Left renal cortex interstitium (tissue), 4 donors: ENCODE results near the gene HNRNPM. TPM values are rescaled to one million over a fixed set of nuclear protein-coding genes. Genes with fewer than 3 reads are reported as not detected.

Experiments used
- DNase-seq, 4 donors: peaks; one replicate each; pipeline ENCODE4 v3.0.0-alpha.2; 2013; ENCODE audit warnings: low read depth in 4 of 4, low spot score in 2 of 4, missing footprints in 1 of 4
- polyA plus RNA-seq, 4 donors: library from polyadenylated mRNA; unstranded; fragments of 120-200 nt; gene quantifications; one replicate each; pipeline ENCODE4 v1.2.1, GENCODE V29; 2013; ENCODE audit not compliant: insufficient read length in 4 of 4

Gene HNRNPM
- polyA plus RNA-seq, 4 donors, result 354 to 431 (median 393) TPM

- no peak for DNase-seq
Measured at GRCh38 chr19:8457209-8457608, 12.4 kb downstream of the HNRNPM start.

GRCh38 chr19:8457827-8458226 lies 13.1 kb downstream of the HNRNPM start:
- no peak for DNase-seq

DNA sequence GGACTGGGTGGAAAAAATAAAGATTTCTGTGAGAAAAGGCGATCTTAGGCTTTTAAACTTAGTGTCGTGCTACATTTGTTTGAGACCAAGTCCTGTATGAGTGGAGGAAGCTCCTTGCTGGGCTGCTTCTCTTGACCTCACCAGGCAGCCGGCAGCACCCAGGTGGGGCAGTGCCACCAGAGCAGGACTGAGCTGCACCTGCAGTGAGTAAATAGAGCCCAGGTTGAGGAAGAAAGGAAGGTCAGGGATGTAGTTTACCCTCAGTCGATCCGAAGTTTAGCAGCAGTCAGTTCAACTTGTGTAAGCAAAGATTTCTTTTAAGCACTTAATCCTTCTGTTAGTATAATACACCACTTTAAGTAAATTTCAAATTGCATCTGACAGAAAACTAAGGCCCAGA lies 13.6 kb downstream of the HNRNPM start:
- DNase-seq, result no peak

GRCh38 chr19:8459095-8459494 lies 14.3 kb downstream of the HNRNPM start:
- DNase-seq, result no peak

DNA sequence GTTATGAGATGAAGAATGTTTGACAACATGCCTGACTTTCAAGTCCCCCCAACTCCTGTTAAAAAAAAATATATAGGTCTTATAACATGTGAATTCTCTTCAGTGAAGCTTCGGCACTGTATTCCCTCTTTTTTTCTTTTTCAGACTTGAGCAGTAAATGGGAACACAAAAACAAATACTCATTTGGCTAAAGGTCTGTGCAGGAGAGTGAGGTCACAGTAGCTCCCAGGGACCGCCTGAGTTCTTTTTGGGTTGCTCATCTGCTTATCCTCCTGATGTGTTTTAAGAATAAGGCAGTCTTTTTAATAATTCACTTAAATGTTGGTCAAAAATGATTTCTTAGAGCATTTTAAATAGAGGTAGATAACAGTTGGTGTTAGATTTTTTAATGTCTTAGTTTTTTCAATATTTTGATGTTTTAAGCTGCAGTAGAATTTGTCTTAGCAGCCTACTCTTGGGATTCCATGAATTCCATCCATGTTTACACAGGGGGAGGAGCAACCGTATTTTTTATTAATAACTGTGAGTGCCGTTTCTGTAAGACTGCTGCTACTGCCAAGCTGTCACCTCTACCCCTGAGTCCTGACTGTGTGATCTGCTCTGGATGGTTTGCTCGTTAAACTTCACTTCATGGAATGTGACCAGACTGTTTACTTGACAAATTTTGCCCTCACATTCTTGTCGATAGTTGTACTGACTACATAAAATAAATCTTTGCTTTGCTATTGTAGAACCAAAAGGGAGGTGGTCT lies 14.9 kb downstream of the HNRNPM start:
- DNase-seq, result no peak

DNA sequence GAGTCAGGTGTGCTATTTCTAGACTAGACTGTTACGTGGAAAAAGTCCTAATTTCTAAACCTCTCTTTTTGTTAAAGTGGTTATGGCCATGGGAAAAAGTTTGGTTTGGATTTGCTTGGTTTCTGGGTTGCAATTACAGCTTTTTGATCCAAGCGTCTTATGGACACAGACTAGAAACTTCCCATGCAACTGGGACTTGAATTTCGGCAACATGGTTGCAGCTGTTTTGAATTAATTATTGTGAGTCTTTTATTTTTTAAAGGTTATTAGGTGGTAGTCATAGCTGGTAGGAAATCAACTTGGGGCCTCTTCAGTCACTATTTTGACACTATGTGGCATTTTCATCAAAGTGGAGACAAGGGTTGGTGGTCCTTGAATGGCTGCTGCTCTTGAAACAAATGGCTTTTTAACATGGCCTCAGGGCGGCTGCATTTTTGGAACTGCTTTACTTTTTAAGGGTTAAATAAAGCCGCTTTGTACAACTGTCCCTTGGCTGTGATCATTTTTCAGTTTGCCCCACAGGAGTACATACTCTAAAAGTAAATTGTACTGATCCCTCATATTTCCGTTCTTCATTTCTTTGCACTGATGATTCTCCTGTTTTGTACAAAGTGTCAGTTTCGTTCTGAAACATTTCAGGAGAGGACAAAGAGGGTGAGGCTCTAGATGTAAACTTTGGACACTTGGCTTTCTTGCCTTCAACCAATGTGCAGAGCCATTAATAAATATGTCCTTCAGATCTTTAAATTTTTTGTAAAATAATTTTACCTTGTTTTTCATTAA lies 15.9 kb downstream of the HNRNPM start:
- no peak for DNase-seq

DNA sequence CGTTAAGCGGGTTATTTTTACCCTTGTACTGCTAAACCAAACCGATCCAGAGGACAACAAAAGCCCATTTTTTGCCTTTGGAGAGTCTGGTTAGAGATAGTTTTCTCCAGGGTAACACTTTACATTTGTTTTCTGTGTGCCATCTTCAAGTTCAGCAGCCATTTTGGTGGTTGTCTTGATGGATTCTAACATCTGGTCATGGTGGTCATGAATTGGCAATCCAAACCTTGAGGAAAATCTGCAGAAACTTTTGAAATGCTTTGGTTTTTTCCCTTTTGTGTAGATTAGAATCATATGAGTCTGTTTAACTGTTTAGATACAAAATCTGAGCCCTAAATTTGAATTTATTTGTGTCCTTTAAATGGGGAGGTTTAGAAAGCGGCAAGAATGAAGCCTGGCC lies 16.6 kb downstream of the HNRNPM start:
- no peak for DNase-seq

GRCh38 chr19:8461891-8462290 lies 17.1 kb downstream of the HNRNPM start:
- no peak for DNase-seq

- no peak for DNase-seq
Measured at GRCh38 chr19:8462571-8462970, 17.8 kb downstream of the HNRNPM start.

GRCh38 chr19:8463365-8463764 lies 18.6 kb downstream of the HNRNPM start:
- no peak for DNase-seq

- DNase-seq, result no peak
Measured at GRCh38 chr19:8466018-8466417, 21.2 kb downstream of the HNRNPM start.

GRCh38 chr19:8468124-8468523 lies 23.3 kb downstream of the HNRNPM start:
- no peak for DNase-seq

GRCh38 chr19:8468761-8469373 lies 24.1 kb downstream of the HNRNPM start:
- no peak for DNase-seq

DNA sequence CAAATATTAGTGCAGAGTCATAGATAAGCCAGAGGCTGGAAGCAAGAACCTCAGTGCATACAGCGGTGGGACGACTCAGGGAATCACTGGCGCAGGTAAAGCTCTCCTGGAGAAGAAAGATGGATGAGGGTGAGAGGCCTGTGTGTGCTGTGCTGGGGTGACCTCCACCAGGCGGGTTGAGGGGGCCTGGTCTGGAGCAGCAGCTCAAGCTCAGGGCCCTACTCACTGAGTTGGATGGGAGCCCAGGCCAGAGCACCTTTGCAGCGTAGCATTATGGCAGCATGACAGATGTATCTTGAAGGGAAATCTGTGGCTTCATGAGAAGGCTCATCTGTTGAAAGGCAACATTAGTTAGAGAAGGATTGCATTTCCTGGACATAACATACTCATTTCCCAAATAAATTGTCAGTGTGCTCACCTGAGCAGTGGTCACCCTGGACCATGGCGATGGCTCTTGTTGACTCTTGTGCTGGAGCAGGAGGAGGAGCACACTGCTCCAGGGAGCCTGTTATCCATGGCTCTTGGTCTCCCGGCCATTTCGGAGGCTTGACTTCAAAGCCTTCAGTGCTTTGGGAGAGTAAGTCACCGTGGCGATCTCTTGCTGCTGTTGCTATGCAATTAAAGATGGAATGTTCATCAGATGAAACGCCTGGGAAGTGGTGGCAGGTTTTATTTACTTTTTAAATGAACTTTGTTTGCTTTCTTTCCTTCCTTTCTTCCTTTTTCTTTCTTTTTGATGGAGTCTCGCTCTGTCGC lies 25.0 kb downstream of the HNRNPM start:
- DNase-seq, result no peak

DNA sequence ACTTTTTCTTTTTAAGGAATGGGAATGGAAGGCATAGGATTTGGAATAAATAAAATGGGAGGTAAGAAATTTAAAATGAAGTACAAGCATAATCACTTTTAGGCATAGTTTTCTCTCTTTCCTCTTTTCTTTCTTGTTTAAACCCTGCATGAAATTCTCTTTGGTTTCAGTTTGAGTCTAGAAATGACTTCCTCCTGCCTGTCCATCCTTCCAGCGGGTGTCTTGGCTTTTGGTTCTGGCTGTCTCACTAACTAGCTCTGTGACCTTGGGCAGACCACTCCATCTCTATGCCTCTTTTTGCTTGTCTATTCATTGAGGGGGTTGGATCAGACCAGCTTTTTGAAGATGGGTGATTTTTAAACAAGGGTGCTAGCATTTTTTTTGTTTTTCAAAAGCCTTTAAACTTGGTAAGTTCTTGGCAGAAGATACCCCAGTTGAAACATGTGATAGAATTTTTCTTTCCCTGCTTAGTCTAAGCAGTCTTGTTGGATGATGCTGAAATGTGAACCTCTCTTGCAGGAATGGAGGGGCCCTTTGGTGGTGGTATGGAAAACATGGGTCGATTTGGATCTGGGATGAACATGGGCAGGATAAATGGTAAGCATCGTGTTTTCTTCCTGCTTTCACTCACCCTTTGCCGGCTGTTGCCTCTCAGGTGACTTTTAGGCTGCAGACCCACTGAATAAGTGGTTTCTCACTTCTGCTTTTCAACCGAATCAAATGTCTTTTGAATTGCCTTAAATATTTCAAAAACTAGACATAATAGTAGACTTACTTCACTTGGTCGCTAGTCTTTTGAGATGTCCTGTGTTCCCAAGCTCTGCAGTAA lies 29.1 kb downstream of the HNRNPM start:
- DNase-seq, result no peak

DNA sequence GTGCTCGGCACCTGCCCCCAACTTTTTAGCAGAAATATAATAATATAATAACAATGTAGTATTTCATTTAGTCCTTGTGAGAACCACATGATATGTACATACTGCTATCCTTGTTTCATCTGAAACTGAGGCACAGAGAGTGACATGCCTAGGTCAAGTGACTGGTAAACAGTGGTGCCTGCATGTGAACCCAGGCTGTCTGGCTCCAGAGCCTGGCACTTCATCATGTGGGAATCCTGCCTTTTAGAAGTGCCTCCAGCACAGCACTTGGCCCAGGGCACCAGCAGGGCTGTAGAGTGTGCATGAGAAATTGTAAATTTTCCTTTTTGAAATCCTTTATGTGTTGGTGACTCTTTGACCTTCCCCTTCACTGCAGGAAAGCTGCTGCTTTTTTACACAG lies 30.2 kb downstream of the HNRNPM start:
- DNase-seq, result no peak

- DNase-seq, result no peak
Measured at GRCh38 chr19:8476524-8476923, 31.7 kb downstream of the HNRNPM start.

DNA sequence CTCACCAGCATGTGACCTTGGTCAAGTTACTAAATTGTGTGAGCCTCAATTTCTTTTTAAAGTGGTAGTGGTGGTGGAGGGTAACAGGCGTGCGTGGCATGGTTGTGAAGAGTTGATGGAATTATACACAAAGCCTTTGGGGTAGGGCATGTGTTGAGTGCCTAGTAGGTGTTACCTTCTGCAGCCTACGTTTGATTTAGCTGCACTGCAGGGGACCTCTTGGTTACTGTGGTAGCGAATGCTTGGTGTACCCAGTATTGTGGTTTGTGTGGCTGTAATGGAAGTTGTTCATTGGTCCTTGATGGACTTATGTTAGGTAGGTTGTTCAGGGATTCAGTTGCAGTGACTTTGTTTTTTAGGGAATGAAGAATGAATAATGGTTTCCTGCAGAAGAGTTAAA lies 33.1 kb downstream of the HNRNPM start:
- no peak for DNase-seq

- no peak for DNase-seq
Measured at GRCh38 chr19:8478598-8478997, 33.8 kb downstream of the HNRNPM start.

DNA sequence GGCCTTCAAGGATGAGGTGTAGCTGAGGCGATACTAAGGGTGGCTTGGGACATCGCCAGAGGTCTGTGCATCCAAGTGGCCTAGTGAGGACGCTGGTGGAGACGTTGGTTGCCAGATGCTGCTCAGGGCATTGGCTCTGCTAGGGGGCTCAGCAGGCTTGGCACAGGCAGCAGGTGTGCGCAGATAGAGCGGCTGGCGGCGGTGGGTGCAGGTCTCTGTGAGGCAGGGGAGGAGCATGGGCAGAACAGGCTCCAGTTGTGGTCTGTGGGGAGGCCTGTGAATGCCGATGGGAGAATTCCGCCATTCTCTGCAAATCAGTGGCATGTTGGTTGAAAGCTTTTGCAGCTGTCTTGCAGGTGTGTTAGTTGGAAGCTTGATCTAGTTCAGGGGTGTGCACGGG lies 36.4 kb downstream of the HNRNPM start:
- no peak for DNase-seq
